Measurements from ENCODE around the gene ALDH16A1. TPM values are rescaled to one million over a fixed set of nuclear protein-coding genes. Genes with fewer than 3 reads are reported as not detected.

ALDH16A1 gene
- total and polyA plus RNA-seq, 2 donors (not counting 3 experiments of a cell fraction or from before 2014, with no cell fraction given) = 27.6 to 33.2 TPM

DNA sequence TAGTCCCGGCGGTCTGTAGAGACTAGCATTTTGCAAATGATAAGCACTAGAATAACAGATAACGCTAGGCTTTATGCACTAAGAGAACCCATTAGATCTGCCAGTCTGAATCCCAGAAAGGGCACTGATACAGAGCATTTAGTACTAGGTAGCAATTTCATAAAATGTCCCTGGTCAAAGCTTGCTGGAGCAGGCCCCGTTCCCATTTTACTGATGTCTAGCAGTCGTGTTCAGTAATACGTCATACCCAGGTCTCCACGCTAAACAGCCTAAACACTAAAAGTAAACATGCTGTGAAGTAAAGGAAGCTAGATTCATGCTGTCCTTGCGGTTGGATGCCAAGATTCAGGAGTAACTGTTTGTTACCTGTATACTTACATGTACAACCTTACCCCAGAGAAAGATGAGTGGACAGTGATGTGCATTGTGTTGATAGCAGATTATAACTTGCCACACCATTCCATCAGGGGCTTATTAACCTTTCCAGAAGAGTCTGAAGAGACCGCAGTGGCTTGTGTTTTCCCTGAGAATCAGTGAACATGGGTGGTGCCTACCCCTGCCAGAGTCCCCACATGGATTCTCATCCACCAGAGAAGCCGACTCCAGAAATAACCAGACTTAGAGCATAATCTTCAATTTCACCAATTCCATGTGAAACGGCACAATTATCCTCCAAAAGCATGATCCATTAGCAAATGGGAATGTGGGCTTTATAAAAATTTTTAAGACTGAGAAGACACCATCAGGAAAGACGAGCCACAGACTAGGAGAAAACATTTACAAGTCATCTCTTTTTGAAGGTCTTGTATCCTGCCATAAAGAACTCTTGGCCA lies 39.8 kb downstream of the ALDH16A1 start:
- no peak overlapping the region for H3K4me3 ChIP-seq (replicated peaks in 1 of 3; ENCODE audit: insufficient read depth in 1 of 3, low read depth in 1 of 3, low read length in 3 of 3)
- H4K20me1 ChIP-seq (replicated peaks; ENCODE audit: control insufficient read depth, extremely low read depth, insufficient read depth, low read length) = peaks cover 5% of the 10 kb centered on the region
- FAIRE-seq (peak; percentile 65), DNase-seq (ENCODE audit: low read depth, low spot score) (peak; percentile 28)
- ChIA-PET POLR2A (no interaction called here), CTCF (interaction anchor here (1.5 kb wide), 1 partner anchor 77 kb away, joined by 4 read pairs; no protein-coding TSS in a partner anchor)
- peaks cover 18% of the 10 kb centered on the region for H3K4me1 ChIP-seq (ENCODE audit: control insufficient read depth, extremely low read depth, insufficient read depth, low read length)
- no peaks in the 10 kb centered on the region for H3K9me1 ChIP-seq (replicated peaks; ENCODE audit: control insufficient read depth, extremely low read depth, insufficient read depth, low read length)
- TF ChIP-seq MYC (IDR thresholded peaks at IDR 0.05; ENCODE audit: low read depth, low read length) (no peak), GATA2 (IDR thresholded peaks at IDR 0.05; ENCODE audit: insufficient read depth, insufficient read length, low read depth, low read length) (no peak), JUN (IDR thresholded peaks at IDR 0.05; ENCODE audit: borderline replicate concordance, insufficient read depth, insufficient read length, low read depth) (no peak), EZH2 (IDR thresholded peaks at IDR 0.05; ENCODE audit: borderline replicate concordance, low read depth, low read length, severe bottlenecking) (no peak), CTCF (IDR thresholded peaks at IDR 0.05; ENCODE audit: extremely low read depth in 1 of 2, insufficient read depth in 1 of 2, low read depth in 1 of 2, low read length in 2 of 2) (no peak), FOS (IDR thresholded peaks at IDR 0.05; ENCODE audit: borderline replicate concordance, insufficient read depth, low read length) (no peak), POLR2A (IDR thresholded peaks at IDR 0.05; ENCODE audit: low read depth, low read length) (peak; percentile 92), POLR2AphosphoS5 (IDR thresholded peaks at IDR 0.05; ENCODE audit: insufficient read depth, low read depth, low read length) (peak; percentile 74)
- TF ChIP-seq, protein P1, sequence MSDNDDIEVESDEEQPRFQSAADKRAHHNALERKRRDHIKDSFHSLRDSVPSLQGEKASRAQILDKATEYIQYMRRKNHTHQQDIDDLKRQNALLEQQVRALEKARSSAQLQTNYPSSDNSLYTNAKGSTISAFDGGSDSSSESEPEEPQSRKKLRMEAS (IDR thresholded peaks at IDR 0.05; ENCODE audit: insufficient read depth, insufficient read length) = no peak
- H3K27me3 ChIP-seq (ENCODE audit: control insufficient read depth in 2 of 2, insufficient read depth in 2 of 2, low read length in 2 of 2) = no peaks in the 10 kb centered on the region
- no peak overlapping the region for H3K4me2 ChIP-seq (ENCODE audit: insufficient read depth, low read length)
- H2AFZ ChIP-seq (ENCODE audit: low read depth, low read length) = no peak overlapping the region
- BruUV-seq (replicated peaks) = no TSS peak
- intact Hi-C loops (cut with micrococcal nuclease) = no loop called here
- H3K9me3 ChIP-seq (replicated peaks; ENCODE audit: control insufficient read depth, insufficient read depth, low read length) = no peaks in the 10 kb centered on the region
- H3K36me3 ChIP-seq (ENCODE audit: control insufficient read depth in 2 of 2, extremely low read depth in 1 of 2, insufficient read depth in 2 of 2, low read length in 2 of 2) = peaks cover 31 to 39% of the 10 kb centered on the region in 2 experiments
- H3K27ac ChIP-seq (ENCODE audit: insufficient read depth, low read depth, low read length) = no peak overlapping the region
- peaks cover 51% of the 10 kb centered on the region for H3K79me2 ChIP-seq (ENCODE audit: control insufficient read depth, insufficient read depth, low read length)
- no peak overlapping the region for H3K9ac ChIP-seq (replicated peaks; ENCODE audit: extremely low read depth, insufficient read depth, low read length)
- dilution Hi-C loops (cut with MboI; ENCODE audit: extremely low pct_ligation_motif_present, low sequenced_read_pairs) = no loop called here
